C4-2B (cell line): ENCODE measurements around the gene DCAF8L1.

ENCODE experiments used
- CTCF ChIP-seq: fragments of 450-650 bp; conservative IDR thresholded peaks from 2 replicates; pipeline ENCODE4 v1.5.1; 2017; ENCODE audit warnings: mild to moderate bottlenecking
- ZFX ChIP-seq: fragments of 450-650 bp; IDR thresholded peaks from 2 replicates; pipeline ENCODE4 v1.6.1; 2017

- TF ChIP-seq CTCF (no peak), ZFX (no peak)
Observed at GRCh38 chrX:28010875-28011274, 29.6 kb upstream of the DCAF8L1 start.
